ENCODE measurements around the gene WARS2. TPM values are rescaled to one million over a fixed set of nuclear protein-coding genes. Genes with fewer than 3 reads are reported as not detected.

WARS2 gene
- total and polyA plus RNA-seq, 2 of the 8 experiments (the other 6 are each of a cell fraction or from before 2014, with no cell fraction given): 4.3 to 12.9 TPM

DNA sequence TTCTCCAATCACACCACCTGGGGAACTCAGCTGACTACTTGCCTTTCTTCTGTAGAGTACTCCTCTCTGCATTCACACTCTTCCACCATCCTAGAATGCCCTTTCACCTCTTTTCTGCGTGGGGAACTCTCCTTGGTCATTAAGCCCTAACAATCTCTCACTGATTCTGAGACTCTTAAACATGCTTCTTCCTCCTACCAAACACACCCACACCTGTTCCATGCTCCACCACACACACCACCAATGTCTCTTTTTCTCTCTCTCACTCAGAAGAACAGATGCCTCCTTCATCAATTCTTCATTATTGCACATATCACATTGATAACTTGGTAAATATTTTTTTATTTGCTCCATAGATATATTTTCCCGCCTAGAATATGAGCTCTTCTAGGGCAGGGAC, 53.6 kb downstream of the WARS2 start (continued):
- TF ChIP-seq, protein P1, sequence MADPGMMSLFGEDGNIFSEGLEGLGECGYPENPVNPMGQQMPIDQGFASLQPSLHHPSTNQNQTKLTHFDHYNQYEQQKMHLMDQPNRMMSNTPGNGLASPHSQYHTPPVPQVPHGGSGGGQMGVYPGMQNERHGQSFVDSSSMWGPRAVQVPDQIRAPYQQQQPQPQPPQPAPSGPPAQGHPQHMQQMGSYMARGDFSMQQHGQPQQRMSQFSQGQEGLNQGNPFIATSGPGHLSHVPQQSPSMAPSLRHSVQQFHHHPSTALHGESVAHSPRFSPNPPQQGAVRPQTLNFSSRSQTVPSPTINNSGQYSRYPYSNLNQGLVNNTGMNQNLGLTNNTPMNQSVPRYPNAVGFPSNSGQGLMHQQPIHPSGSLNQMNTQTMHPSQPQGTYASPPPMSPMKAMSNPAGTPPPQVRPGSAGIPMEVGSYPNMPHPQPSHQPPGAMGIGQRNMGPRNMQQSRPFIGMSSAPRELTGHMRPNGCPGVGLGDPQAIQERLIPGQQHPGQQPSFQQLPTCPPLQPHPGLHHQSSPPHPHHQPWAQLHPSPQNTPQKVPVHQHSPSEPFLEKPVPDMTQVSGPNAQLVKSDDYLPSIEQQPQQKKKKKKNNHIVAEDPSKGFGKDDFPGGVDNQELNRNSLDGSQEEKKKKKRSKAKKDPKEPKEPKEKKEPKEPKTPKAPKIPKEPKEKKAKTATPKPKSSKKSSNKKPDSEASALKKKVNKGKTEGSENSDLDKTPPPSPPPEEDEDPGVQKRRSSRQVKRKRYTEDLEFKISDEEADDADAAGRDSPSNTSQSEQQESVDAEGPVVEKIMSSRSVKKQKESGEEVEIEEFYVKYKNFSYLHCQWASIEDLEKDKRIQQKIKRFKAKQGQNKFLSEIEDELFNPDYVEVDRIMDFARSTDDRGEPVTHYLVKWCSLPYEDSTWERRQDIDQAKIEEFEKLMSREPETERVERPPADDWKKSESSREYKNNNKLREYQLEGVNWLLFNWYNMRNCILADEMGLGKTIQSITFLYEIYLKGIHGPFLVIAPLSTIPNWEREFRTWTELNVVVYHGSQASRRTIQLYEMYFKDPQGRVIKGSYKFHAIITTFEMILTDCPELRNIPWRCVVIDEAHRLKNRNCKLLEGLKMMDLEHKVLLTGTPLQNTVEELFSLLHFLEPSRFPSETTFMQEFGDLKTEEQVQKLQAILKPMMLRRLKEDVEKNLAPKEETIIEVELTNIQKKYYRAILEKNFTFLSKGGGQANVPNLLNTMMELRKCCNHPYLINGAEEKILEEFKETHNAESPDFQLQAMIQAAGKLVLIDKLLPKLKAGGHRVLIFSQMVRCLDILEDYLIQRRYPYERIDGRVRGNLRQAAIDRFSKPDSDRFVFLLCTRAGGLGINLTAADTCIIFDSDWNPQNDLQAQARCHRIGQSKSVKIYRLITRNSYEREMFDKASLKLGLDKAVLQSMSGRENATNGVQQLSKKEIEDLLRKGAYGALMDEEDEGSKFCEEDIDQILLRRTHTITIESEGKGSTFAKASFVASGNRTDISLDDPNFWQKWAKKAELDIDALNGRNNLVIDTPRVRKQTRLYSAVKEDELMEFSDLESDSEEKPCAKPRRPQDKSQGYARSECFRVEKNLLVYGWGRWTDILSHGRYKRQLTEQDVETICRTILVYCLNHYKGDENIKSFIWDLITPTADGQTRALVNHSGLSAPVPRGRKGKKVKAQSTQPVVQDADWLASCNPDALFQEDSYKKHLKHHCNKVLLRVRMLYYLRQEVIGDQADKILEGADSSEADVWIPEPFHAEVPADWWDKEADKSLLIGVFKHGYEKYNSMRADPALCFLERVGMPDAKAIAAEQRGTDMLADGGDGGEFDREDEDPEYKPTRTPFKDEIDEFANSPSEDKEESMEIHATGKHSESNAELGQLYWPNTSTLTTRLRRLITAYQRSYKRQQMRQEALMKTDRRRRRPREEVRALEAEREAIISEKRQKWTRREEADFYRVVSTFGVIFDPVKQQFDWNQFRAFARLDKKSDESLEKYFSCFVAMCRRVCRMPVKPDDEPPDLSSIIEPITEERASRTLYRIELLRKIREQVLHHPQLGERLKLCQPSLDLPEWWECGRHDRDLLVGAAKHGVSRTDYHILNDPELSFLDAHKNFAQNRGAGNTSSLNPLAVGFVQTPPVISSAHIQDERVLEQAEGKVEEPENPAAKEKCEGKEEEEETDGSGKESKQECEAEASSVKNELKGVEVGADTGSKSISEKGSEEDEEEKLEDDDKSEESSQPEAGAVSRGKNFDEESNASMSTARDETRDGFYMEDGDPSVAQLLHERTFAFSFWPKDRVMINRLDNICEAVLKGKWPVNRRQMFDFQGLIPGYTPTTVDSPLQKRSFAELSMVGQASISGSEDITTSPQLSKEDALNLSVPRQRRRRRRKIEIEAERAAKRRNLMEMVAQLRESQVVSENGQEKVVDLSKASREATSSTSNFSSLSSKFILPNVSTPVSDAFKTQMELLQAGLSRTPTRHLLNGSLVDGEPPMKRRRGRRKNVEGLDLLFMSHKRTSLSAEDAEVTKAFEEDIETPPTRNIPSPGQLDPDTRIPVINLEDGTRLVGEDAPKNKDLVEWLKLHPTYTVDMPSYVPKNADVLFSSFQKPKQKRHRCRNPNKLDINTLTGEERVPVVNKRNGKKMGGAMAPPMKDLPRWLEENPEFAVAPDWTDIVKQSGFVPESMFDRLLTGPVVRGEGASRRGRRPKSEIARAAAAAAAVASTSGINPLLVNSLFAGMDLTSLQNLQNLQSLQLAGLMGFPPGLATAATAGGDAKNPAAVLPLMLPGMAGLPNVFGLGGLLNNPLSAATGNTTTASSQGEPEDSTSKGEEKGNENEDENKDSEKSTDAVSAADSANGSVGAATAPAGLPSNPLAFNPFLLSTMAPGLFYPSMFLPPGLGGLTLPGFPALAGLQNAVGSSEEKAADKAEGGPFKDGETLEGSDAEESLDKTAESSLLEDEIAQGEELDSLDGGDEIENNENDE (IDR thresholded peaks at IDR 0.05; ENCODE audit: insufficient replicate concordance, low read length): no peak
- TF ChIP-seq EP300 (IDR thresholded peaks at IDR 0.05; ENCODE audit: borderline replicate concordance in 1 of 2, low read depth in 2 of 2, low read length in 2 of 2) (no peak), SP2 (IDR thresholded peaks at IDR 0.05; ENCODE audit: low read length) (no peak), CBX8 (IDR thresholded peaks at IDR 0.05; ENCODE audit: borderline replicate concordance, low read depth, low read length) (no peak), MAFK (IDR thresholded peaks at IDR 0.05; ENCODE audit: low read depth, low read length) (no peak), GTF2F1 (IDR thresholded peaks at IDR 0.05; ENCODE audit: borderline replicate concordance, low read depth, low read length) (no peak), POLR2AphosphoS5 (IDR thresholded peaks at IDR 0.05; ENCODE audit: low read depth, low read length) (no peak), KDM5A (IDR thresholded peaks at IDR 0.05; ENCODE audit: low read length) (no peak), CREB1 (IDR thresholded peaks at IDR 0.05) (no peak)
- TF ChIP-seq, protein P2, sequence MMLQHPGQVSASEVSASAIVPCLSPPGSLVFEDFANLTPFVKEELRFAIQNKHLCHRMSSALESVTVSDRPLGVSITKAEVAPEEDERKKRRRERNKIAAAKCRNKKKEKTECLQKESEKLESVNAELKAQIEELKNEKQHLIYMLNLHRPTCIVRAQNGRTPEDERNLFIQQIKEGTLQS (IDR thresholded peaks at IDR 0.05; ENCODE audit: insufficient read depth, low read depth, low read length): no peak

Measured in H1 (cell line).